NT2/D1 (cell line): Measurements from ENCODE around the gene GSG1L.

Experiments used
- YY1 ChIP-seq: IDR thresholded peaks from 2 replicates; pipeline ENCODE4 v1.6.1; 2011; ENCODE audit not compliant: insufficient read length, insufficient read depth
- ZNF274 ChIP-seq: IDR thresholded peaks from 2 replicates; pipeline ENCODE4 v1.6.1; 2011; ENCODE audit warnings: mild to moderate bottlenecking, low read depth, low read length

DNA sequence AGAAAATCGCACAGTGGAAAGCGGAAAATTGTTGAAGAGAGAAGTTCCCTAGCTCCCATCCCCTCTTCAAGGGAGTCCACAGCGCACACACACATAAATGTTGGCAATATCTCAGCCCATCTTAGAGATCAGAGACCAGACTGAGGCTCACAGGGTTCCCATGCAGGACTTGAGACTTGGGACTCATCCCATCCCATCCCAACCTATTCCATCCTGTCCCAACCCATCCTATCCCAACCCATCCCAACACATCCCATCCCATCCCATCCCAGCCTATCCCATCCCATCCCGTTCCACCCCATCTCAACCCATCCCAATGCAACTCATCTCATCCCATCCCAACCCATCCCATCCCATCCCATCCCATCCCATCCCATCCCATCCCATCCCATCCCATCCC, 29.6 kb downstream of the GSG1L start:
- TF ChIP-seq ZNF274, result no peak
- TF ChIP-seq YY1, result no peak
